Panc1 (cell line): ENCODE data around the gene NXPH3. TPM values are rescaled to one million over a fixed set of nuclear protein-coding genes. Genes with fewer than 3 reads are reported as not detected.
A peak's percentile ranks its signal among the peaks of the same experiment; 100 is the strongest.

Experiments
- ATAC-seq: fragments of 200-7000 bp; cut with Tn5 transposase; 2 replicates; pipeline ENCODE4 v1.9.1; 2020; ENCODE audit warnings: mild to moderate bottlenecking, moderate library complexity
- BruUV-seq: library from RNA; stranded (reverse); fragments of 400-500 nt; replicated peaks from 2 replicates; lab custom pipeline; 2021; lab: Mats Ljungman, UMichigan
- CTCF ChIA-PET: fragments of 300-600 bp; sonication (Branson Sonifier 250); formaldehyde crosslinking; loops from one replicate; lab custom pipeline; 2022; ENCODE audit warnings: antibody characterized with exemption; lab: Charles Lee
- POLR2A ChIA-PET: fragments of 300-600 bp; sonication (Branson Sonifier 250); formaldehyde crosslinking; loops from one replicate; lab custom pipeline; 2022; ENCODE audit warnings: antibody characterized with exemption; lab: Charles Lee
- DNase-seq: peaks from one replicate; pipeline ENCODE4 v3.0.0-alpha.2; 2010; ENCODE audit warnings: low read depth, low spot score
- H3K27ac ChIP-seq: 2 replicates; pipeline ENCODE4 v1.5.1; 2011; ENCODE audit warnings: mild to moderate bottlenecking, low read length, inconsistent platforms
- H3K27me3 ChIP-seq: fragments of 200-500 bp; sonication (Bioruptor generic); 2 replicates; pipeline ENCODE4 v1.6.0; 2014; ENCODE audit warnings: low read length, inconsistent platforms; ENCODE audit not compliant: control insufficient read depth, insufficient read depth
- H3K36me3 ChIP-seq: fragments of 200-500 bp; sonication (Bioruptor generic); 2 replicates; pipeline ENCODE4 v1.5.1; 2014; ENCODE audit warnings: inconsistent platforms, mild to moderate bottlenecking, low read length, moderate library complexity; ENCODE audit not compliant: control insufficient read depth, insufficient read depth
- H3K4me1 ChIP-seq: 2 replicates; pipeline ENCODE4 v1.5.1; 2011; ENCODE audit warnings: inconsistent platforms, mild to moderate bottlenecking, low read length, moderate library complexity; ENCODE audit not compliant: control insufficient read depth, insufficient read depth
- H3K4me3 ChIP-seq, 2 experiments: 2 replicates each; pipeline ENCODE4 v1.5.1; 2011 to 2012; ENCODE audit warnings: low read depth in 2 of 2, low read length in 2 of 2, mild to moderate bottlenecking in 2 of 2, inconsistent platforms in 1 of 2, moderate library complexity in 1 of 2
- H3K9me3 ChIP-seq: fragments of 200-500 bp; sonication (Bioruptor generic); 2 replicates; pipeline ENCODE4 v1.5.1; 2014; ENCODE audit warnings: low read depth, mild to moderate bottlenecking, inconsistent platforms, low read length, moderate library complexity; ENCODE audit not compliant: control insufficient read depth, insufficient read depth
- SIN3A ChIP-seq: IDR thresholded peaks from 2 replicates; pipeline ENCODE4 v1.6.1; 2012; ENCODE audit warnings: low read depth, mild to moderate bottlenecking, low read length, moderate library complexity, borderline replicate concordance; ENCODE audit not compliant: insufficient read depth
- TCF7L2 ChIP-seq: IDR thresholded peaks from 2 replicates; pipeline ENCODE4 v1.6.1; 2011; ENCODE audit warnings: mild to moderate bottlenecking, low read depth, low read length, inconsistent platforms
- in situ Hi-C: cut with HindIII; loops from 2 replicates; pipeline ENCODE4 v1.10.0; 2016; ENCODE audit warnings: low sequenced_read_pairs, low pct_unique_long_range_greater_than_20kb
- intact Hi-C: fragments of 100-400 bp; cut with micrococcal nuclease; formaldehyde crosslinking; loops from one replicate; pipeline ENCODE4 v1.10.0; 2022; ENCODE audit not compliant: unreplicated experiment
- total RNA-seq: library from RNA; stranded (reverse); gene quantifications from one replicate; pipeline ENCODE4 v1.2.1, GENCODE V29; 2021; ENCODE audit not compliant: unreplicated experiment
- TF ChIP-seq, protein P1 (sequence below): fragments of 450-650 bp; IDR thresholded peaks from 2 replicates; pipeline ENCODE4 v1.5.1; 2017; ENCODE audit warnings: mild to moderate bottlenecking
- TF ChIP-seq, protein P2 (sequence below), 2 experiments: IDR thresholded peaks; 2 replicates each; pipeline ENCODE4 v1.6.1; 2011 to 2012; ENCODE audit warnings: low read depth in 2 of 2, control low read depth in 1 of 2, low read length in 1 of 2, mild to moderate bottlenecking in 1 of 2, moderate library complexity in 1 of 2; ENCODE audit not compliant: insufficient read depth in 1 of 2

The NXPH3 gene
- total RNA-seq, 1 experiment from 2014 or later, result 0.57 TPM

DNA sequence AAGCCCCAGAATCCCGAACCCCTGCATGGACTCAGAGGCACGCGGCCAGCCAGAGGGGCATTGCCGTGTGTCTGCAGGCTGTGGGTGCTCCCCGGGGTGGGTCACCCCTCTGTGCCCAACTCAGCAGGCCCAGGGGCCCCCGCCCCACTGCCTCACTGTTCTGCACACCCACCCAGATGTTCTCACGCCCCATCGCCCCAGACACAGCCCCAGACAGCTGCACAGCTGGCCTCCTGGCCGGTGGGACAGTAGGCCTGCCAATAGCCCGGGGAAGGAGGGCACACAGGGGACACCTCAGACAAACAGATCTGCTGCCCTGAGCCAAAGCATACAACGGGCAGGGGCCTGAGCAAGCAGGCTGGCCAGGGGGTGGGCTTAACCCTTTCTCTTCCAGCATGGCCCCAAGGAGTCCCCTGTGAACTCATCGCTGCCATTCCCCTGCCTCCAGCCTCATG lies 27.6 kb upstream of the NXPH3 start:
- no peaks in the 10 kb centered on the region for H3K36me3 ChIP-seq
- no peak overlapping the region for H3K27ac ChIP-seq
- ChIA-PET POLR2A (no interaction called here), CTCF (no interaction called here)
- H3K9me3 ChIP-seq, result no peaks in the 10 kb centered on the region
- H3K4me1 ChIP-seq, result no peaks in the 10 kb centered on the region
- DNase-seq, result no peak
- TF ChIP-seq, protein P1, sequence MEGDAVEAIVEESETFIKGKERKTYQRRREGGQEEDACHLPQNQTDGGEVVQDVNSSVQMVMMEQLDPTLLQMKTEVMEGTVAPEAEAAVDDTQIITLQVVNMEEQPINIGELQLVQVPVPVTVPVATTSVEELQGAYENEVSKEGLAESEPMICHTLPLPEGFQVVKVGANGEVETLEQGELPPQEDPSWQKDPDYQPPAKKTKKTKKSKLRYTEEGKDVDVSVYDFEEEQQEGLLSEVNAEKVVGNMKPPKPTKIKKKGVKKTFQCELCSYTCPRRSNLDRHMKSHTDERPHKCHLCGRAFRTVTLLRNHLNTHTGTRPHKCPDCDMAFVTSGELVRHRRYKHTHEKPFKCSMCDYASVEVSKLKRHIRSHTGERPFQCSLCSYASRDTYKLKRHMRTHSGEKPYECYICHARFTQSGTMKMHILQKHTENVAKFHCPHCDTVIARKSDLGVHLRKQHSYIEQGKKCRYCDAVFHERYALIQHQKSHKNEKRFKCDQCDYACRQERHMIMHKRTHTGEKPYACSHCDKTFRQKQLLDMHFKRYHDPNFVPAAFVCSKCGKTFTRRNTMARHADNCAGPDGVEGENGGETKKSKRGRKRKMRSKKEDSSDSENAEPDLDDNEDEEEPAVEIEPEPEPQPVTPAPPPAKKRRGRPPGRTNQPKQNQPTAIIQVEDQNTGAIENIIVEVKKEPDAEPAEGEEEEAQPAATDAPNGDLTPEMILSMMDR, result no peak
- TF ChIP-seq SIN3A, result no peak
- TF ChIP-seq, protein P2, sequence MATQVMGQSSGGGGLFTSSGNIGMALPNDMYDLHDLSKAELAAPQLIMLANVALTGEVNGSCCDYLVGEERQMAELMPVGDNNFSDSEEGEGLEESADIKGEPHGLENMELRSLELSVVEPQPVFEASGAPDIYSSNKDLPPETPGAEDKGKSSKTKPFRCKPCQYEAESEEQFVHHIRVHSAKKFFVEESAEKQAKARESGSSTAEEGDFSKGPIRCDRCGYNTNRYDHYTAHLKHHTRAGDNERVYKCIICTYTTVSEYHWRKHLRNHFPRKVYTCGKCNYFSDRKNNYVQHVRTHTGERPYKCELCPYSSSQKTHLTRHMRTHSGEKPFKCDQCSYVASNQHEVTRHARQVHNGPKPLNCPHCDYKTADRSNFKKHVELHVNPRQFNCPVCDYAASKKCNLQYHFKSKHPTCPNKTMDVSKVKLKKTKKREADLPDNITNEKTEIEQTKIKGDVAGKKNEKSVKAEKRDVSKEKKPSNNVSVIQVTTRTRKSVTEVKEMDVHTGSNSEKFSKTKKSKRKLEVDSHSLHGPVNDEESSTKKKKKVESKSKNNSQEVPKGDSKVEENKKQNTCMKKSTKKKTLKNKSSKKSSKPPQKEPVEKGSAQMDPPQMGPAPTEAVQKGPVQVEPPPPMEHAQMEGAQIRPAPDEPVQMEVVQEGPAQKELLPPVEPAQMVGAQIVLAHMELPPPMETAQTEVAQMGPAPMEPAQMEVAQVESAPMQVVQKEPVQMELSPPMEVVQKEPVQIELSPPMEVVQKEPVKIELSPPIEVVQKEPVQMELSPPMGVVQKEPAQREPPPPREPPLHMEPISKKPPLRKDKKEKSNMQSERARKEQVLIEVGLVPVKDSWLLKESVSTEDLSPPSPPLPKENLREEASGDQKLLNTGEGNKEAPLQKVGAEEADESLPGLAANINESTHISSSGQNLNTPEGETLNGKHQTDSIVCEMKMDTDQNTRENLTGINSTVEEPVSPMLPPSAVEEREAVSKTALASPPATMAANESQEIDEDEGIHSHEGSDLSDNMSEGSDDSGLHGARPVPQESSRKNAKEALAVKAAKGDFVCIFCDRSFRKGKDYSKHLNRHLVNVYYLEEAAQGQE (IDR thresholded peaks at IDR 0.05; ENCODE audit: insufficient read depth in 1 of 2, low read depth in 2 of 2, low read length in 1 of 2), result no peak
- no peak for TF ChIP-seq TCF7L2
- ATAC-seq, result no peak
- H3K27me3 ChIP-seq, result no peaks in the 10 kb centered on the region
- intact Hi-C loops, result loop anchor here (5.0 kb wide), 1 partner anchor 941 kb away; no protein-coding TSS in a partner anchor
- BruUV-seq, result no TSS peak
- in situ Hi-C loops, result no loop called here
- H3K4me3 ChIP-seq, result no peak overlapping the region

DNA sequence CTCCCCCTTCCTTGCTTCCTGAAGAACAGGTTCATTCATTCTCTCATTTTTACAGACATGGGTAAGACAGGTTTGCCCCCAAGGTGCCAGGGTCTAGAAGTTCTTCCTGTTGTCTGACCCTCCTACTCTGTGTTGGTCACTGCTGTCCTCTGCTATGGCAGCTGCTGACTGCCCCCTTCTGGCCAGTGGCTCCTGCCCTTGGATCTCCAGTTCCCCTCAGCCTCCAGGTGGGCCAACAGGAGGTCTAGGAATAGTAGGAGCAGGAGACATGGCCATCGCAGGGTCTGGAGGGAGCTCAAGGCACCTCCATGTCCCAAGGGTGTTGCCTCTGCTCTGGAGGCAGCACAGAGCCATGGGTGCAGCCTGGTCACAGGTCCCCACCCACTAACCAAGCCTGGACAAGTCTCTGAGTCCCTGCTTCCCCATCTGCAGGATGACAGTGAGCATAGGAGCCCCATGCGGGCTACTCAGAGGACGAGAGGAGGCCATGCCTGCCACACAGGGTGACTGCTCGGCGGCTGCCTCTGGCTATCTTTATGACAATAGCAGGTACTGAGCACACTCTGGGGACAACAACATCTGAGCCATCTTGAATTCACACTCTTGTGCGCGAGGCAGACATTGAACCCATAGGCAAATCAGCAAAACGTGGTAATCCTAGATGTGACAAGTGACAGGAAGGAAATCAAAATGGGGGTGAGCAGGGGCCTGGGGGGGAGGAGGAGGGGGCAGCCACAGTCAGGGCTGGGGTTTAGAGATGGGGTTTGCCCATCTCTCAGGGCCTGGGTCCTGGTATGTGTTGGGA lies 27.0 kb upstream of the NXPH3 start:
- DNase-seq (no peak), ATAC-seq (peak; percentile 83)
- intact Hi-C loops (loop anchor here (5.0 kb wide), 1 partner anchor 941 kb away; no protein-coding TSS in a partner anchor), in situ Hi-C loops (no loop called here)
- Histone ChIP-seq H3K9me3 (no peaks in the 10 kb centered on the region), H3K27ac (no peak overlapping the region), H3K36me3 (no peaks in the 10 kb centered on the region), H3K4me3 (no peak overlapping the region), H3K4me1 (no peaks in the 10 kb centered on the region), H3K27me3 (no peaks in the 10 kb centered on the region)
- no TSS peak for BruUV-seq
- ChIA-PET POLR2A (no interaction called here), CTCF (interaction anchor here (0.5 kb wide), 1 partner anchor 234 kb away, joined by 7 read pairs; no protein-coding TSS in a partner anchor)
- no peak for TF ChIP-seq TCF7L2
- TF ChIP-seq, protein P1, result peak; percentile 86
